Psoas muscle (tissue), 8 donors: ENCODE measurements around the gene PSMD6. TPM values are rescaled to one million over a fixed set of nuclear protein-coding genes. Genes with fewer than 3 reads are reported as not detected.

Source experiments
- ATAC-seq, 4 donors: fragments of 200-7000 bp; cut with Tn5 transposase; one replicate each; pipeline ENCODE4 v1.9.1; 2020; ENCODE audit warnings: moderate library complexity in 3 of 4, mild to moderate bottlenecking in 2 of 4
- DNase-seq, 2 donors: peaks; one replicate each; pipeline ENCODE4 v3.0.0-alpha.2; 2020
- H3K27ac ChIP-seq: fragments of 200-600 bp; one replicate; pipeline ENCODE4 v1.8.0; 2022
- H3K27me3 ChIP-seq, 3 donors: fragments of 200-600 bp in 1 of 3; one replicate each; pipeline versions ENCODE4 v1.6.1 to v1.8.0; 2013 to 2022; ENCODE audit warnings: low read length in 2 of 3, mild to moderate bottlenecking in 2 of 3, moderate library complexity in 1 of 3; ENCODE audit not compliant: insufficient read depth in 3 of 3
- H3K36me3 ChIP-seq, 2 donors: fragments of 200-600 bp in 1 of 2; one replicate each; pipeline versions ENCODE4 v1.6.1 to v1.8.0; 2013 to 2022; ENCODE audit warnings: low read depth in 1 of 2, mild to moderate bottlenecking in 1 of 2, moderate library complexity in 1 of 2; ENCODE audit not compliant: insufficient read depth in 1 of 2
- H3K4me1 ChIP-seq: fragments of 200-600 bp; one replicate; pipeline ENCODE4 v1.8.0; 2022
- H3K4me3 ChIP-seq: fragments of 200-600 bp; one replicate; pipeline ENCODE4 v1.8.0; 2022; ENCODE audit warnings: mild to moderate bottlenecking
- H3K9me3 ChIP-seq: fragments of 200-600 bp; one replicate; pipeline ENCODE4 v1.8.0; 2022
- WGBS, 3 donors: extraction: QIAGEN DNeasy Blood & Tissue Kit; methylation state at CpG; one replicate each; pipeline versions ENCODE4 v1.1.6 to v1.1.7; 2013; 5-methylcytosine and 5-hydroxymethylcytosine counted together
- intact Hi-C, 2 donors: fragments of 100-400 bp; cut with DNase I; formaldehyde crosslinking; loops; one replicate each; pipeline versions ENCODE4 v1.11.0 to v1.14.2; 2022
- polyA plus RNA-seq, 3 donors: library from polyadenylated mRNA; stranded (reverse); fragments of 200-250 nt; gene quantifications; one replicate each; pipeline ENCODE4 v1.2.3, GENCODE V29; 2013
- total RNA-seq, 4 donors: library from RNA; stranded (reverse); fragmentation: NEBNext Ultra II Directional in 2 of 4; extraction: Animal tissue kit (Norgen Biotek cat#: 25700) in 2 of 4; gene quantifications; one replicate each; pipeline versions ENCODE4 v1.2.1 to v1.2.4, GENCODE V29; 2021 to 2023
- TF ChIP-seq, protein P1 (sequence below): fragments of 200-600 bp; IDR thresholded peaks from one replicate; pipeline ENCODE4 v1.8.0; 2022; ENCODE audit warnings: antibody characterized with exemption
- donor health status: healthy with polysubstance abuse.
- donor health status: DM: no; HTN: no; CAD: no; lungs with moderate emphysema.
- donor health status: Bipolar disorder and iron deficiency.
- donor health status: healthy.
- donor health status: DM: yes; HTN: yes; CAD: no.
- donor health status: DM: no; HTN: no; CAD: no.
- donor health status: DM: no; HTN: no; CAD: no.
- donor health status: DM: yes; HTN: yes; CAD: no.

Gene PSMD6
- total and polyA plus RNA-seq, 7 donors = 81.8 to 333 (median 145) TPM

- no peak overlapping the region for H3K27ac ChIP-seq
These were observed 22.7 kb downstream of the PSMD6 start for GRCh38 chr3:64000453-64001055.

DNA sequence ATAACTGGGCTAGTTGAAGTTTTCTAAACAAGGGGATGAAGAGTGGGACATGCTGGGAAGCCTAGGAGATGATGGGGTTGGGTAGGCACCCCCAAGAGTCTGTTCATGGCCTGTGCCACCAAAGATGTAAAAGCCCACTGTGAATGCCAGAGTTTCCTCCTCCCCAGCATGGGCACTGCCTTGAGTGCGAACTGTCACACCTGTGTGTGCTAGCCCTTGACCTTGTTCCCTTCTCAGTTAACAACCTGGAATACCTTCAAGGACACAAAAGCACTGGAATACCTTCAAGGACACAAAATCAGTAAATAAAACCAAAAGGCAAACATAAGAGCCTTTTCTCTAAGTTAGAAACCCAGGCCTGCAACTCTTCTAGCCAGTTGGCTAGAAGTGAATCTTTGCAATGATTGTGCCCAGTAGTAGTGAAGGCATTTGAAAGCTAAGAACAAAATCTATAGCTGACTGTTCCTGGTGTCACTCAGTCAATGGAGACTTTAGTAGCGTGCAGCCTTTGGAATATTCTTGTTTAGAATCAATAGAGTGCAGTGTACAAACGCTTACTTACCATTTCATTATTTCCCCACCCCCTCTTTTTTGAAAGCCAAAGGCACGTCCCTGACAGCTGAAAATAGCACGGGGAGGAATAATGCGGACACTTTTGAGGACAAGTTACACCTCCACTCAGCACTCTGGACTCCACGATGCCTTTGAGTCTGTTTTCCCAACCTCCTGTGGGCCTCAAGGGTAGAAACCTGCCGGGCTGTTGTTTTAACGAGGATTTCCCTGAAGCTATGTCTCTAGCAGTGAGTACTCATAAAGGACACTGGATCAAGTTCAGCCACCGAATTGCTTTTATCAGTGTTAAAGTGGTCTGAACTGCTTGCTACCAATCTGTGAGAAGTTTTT lies 24.2 kb downstream of the PSMD6 start:
- Histone ChIP-seq H3K27ac (peak overlapping the region; percentile 25), H3K4me3 (no peak overlapping the region), H3K27me3 (no peaks in the 10 kb centered on the region), H3K9me3 (no peaks in the 10 kb centered on the region), H3K4me1 (peaks cover 20% of the 10 kb centered on the region), H3K36me3 (peaks cover 2 to 89% of the 10 kb centered on the region in 2 donors)
- WGBS, 3 donors = 39 to 50% (median 42%) methylated on average over 10 of the region's 10 CpGs
- TF ChIP-seq, protein P1, sequence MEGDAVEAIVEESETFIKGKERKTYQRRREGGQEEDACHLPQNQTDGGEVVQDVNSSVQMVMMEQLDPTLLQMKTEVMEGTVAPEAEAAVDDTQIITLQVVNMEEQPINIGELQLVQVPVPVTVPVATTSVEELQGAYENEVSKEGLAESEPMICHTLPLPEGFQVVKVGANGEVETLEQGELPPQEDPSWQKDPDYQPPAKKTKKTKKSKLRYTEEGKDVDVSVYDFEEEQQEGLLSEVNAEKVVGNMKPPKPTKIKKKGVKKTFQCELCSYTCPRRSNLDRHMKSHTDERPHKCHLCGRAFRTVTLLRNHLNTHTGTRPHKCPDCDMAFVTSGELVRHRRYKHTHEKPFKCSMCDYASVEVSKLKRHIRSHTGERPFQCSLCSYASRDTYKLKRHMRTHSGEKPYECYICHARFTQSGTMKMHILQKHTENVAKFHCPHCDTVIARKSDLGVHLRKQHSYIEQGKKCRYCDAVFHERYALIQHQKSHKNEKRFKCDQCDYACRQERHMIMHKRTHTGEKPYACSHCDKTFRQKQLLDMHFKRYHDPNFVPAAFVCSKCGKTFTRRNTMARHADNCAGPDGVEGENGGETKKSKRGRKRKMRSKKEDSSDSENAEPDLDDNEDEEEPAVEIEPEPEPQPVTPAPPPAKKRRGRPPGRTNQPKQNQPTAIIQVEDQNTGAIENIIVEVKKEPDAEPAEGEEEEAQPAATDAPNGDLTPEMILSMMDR = no peak
- ATAC-seq (peak in 3 of 4 donors; percentile 75 to 80 (median 79)), DNase-seq (no peak)
- intact Hi-C loops = loop anchor here in 1 of 2 donors (10.0 kb wide), 1 partner anchor 134 kb away; the partner anchor contains the start of genes ATXN7 and THOC7

More at GRCh38 chr3:64000453-64001055, 22.7 kb downstream of the PSMD6 start:
- H3K4me1 ChIP-seq = peaks cover 20% of the 10 kb centered on the region
- H3K9me3 ChIP-seq = no peaks in the 10 kb centered on the region
- no peaks in the 10 kb centered on the region for H3K27me3 ChIP-seq
- WGBS, 3 donors = 64 to 84% (median 74%) methylated on average over 9 of the region's 9 CpGs
- TF ChIP-seq, protein P1 = no peak
- no peak overlapping the region for H3K4me3 ChIP-seq
- H3K36me3 ChIP-seq = peaks cover 2 to 88% of the 10 kb centered on the region in 2 donors
- ATAC-seq (no peak), DNase-seq (no peak)
- intact Hi-C loops = no loop called here

GRCh38 chr3:63995086-63995485 lies 28.2 kb downstream of the PSMD6 start:
- Histone ChIP-seq H3K36me3 (peaks cover 4 to 87% of the 10 kb centered on the region in 2 donors), H3K9me3 (no peaks in the 10 kb centered on the region), H3K4me3 (no peak overlapping the region), H3K4me1 (peaks cover 16% of the 10 kb centered on the region), H3K27ac (no peak overlapping the region), H3K27me3 (no peaks in the 10 kb centered on the region)
- DNase-seq (no peak), ATAC-seq (no peak)
- TF ChIP-seq, protein P1 = no peak
- intact Hi-C loops = loop anchor here in 1 of 2 donors (10.0 kb wide), 1 partner anchor 130 kb away; the partner anchor contains the start of genes ATXN7 and THOC7
- WGBS, 3 donors = 83 to 90% (median 90%) methylated on average over 5 of the region's 5 CpGs

DNA sequence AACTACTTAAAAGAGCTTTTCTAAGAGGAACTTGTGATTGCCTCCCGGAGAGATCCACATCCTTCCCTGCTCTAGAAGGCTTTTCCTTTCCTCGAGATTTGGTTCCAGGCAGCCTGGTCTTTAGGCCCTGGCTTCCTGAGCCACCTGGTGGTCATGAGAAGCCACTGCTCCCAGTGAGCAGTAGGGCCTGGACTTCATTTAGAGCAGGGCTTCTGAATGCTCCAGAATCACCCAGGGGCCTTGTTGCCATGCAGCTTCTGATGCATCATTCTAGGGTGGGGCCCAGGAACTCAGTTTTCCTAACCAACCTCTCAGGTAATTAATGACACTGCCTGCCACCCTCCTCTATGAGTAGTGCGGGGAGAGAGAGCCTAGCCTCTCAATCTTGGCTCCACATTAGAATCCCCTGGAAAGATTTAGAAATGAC lies 29.6 kb downstream of the PSMD6 start:
- no peak overlapping the region for H3K4me3 ChIP-seq
- peaks cover 1% of the 10 kb centered on the region for H3K4me1 ChIP-seq
- intact Hi-C loops = loop anchor here in 1 of 2 donors (2.0 to 10.0 kb wide), 3 partner anchors 27 to 129 kb away; partner anchors contain the start of genes ATXN7, SCAANT1 and THOC7
- H3K36me3 ChIP-seq = peaks cover 7 to 91% of the 10 kb centered on the region in 2 donors
- 34 to 36% (median 35%) methylated on average over 3 of the region's 3 CpGs for WGBS, 3 donors
- no peaks in the 10 kb centered on the region for H3K27me3 ChIP-seq
- peak; percentile 90 to 96 (median 92) for ATAC-seq
- DNase-seq = peak; percentile 55 to 79
- no peak overlapping the region for H3K27ac ChIP-seq
- TF ChIP-seq, protein P1 = peak; percentile 94
- no peaks in the 10 kb centered on the region for H3K9me3 ChIP-seq
